Activated naive CD8-positive, alpha-beta T cell treated with anti-CD3 and anti-CD28 coated beads, Interleukin-2, amount 10 ng/mL, durations not matched to agents 7 days and 5 days (primary cell): ENCODE measurements around the gene TPH2. TPM values are rescaled to one million over a fixed set of nuclear protein-coding genes. Genes with fewer than 3 reads are reported as not detected.

ENCODE experiments used
- ATAC-seq: fragments of 150-1000 bp; cut with Tn5 transposase; one replicate; pipeline ENCODE4 v1.10.0; 2021; ENCODE audit warnings: low read depth, moderate library complexity
- POLR2A ChIA-PET: fragments of 350-600 bp; sonication (Branson Sonifier 250); formaldehyde crosslinking; loops from one replicate; lab custom pipeline; 2021; ENCODE audit warnings: antibody characterized with exemption; lab: Charles Lee
- DNase-seq: peaks from one replicate; pipeline ENCODE4 v3.0.0; 2021
- H3K27ac Mint-ChIP-seq: one replicate; pipeline ENCODE4 v1.8.0; 2022; ENCODE audit warnings: mild to moderate bottlenecking, mixed read lengths
- H3K27me3 Mint-ChIP-seq: one replicate; pipeline ENCODE4 v1.8.0; 2022; ENCODE audit warnings: mild to moderate bottlenecking, moderate library complexity, mixed read lengths
- H3K36me3 Mint-ChIP-seq: one replicate; pipeline ENCODE4 v1.8.0; 2021; ENCODE audit warnings: mild to moderate bottlenecking, mixed read lengths
- H3K4me1 Mint-ChIP-seq: one replicate; pipeline ENCODE4 v1.8.0; 2021; ENCODE audit warnings: mixed read lengths
- H3K4me3 Mint-ChIP-seq: one replicate; pipeline ENCODE4 v1.8.0; 2022; ENCODE audit warnings: mild to moderate bottlenecking, moderate library complexity, mixed read lengths
- H3K9me3 Mint-ChIP-seq: one replicate; pipeline ENCODE4 v1.8.0; 2021; ENCODE audit warnings: mixed read lengths
- total RNA-seq, 2 experiments: library from RNA; stranded (reverse); gene quantifications; one replicate each; pipeline ENCODE4 v1.2.3, GENCODE V29; 2021

TPH2 gene
- total RNA-seq, 2 experiments from 2014 or later: not detected

- Mint-ChIP-seq H3K27me3 (peaks cover 9% of the 10 kb centered on the region), H3K4me3 (no peak overlapping the region), H3K27ac (no peak overlapping the region), H3K36me3 (no peaks in the 10 kb centered on the region), H3K4me1 (no peaks in the 10 kb centered on the region), H3K9me3 (no peaks in the 10 kb centered on the region)
- ATAC-seq (no peak), DNase-seq (no peak)
- POLR2A ChIA-PET: no interaction called here
Measured at GRCh38 chr12:72025524-72025923, 86.9 kb downstream of the TPH2 start.

DNA sequence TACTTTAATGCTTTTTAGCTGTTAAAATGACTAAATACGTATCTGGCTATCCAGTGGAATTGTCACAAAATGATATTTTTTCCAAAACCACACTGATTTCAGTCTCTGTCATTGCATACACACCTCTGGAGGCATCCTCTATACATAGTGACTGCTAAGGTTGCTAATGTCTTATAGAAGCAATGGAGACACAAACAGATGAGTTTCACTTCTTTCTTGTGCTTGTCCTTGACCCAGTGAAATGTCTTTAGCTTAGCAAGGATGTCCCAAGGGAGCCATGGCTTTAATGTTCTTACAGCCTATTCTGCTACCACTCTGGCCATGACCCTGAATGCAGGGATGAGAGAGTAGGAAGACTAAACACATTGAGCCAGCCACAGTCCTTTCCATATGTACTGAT lies 90.3 kb downstream of the TPH2 start:
- Mint-ChIP-seq H3K36me3 (no peaks in the 10 kb centered on the region), H3K4me1 (no peaks in the 10 kb centered on the region), H3K27ac (no peak overlapping the region), H3K9me3 (no peaks in the 10 kb centered on the region), H3K4me3 (no peak overlapping the region), H3K27me3 (peaks cover 2% of the 10 kb centered on the region)
- no peak for ATAC-seq
- no peak for DNase-seq
- POLR2A ChIA-PET: no interaction called here

GRCh38 chr12:72030277-72030676 lies 91.6 kb downstream of the TPH2 start:
- Mint-ChIP-seq H3K9me3 (no peaks in the 10 kb centered on the region), H3K4me3 (no peak overlapping the region), H3K27ac (no peak overlapping the region), H3K36me3 (no peaks in the 10 kb centered on the region), H3K27me3 (peaks cover 2% of the 10 kb centered on the region), H3K4me1 (no peaks in the 10 kb centered on the region)
- no peak for ATAC-seq
- POLR2A ChIA-PET: no interaction called here
- no peak for DNase-seq

GRCh38 chr12:72031066-72031465 lies 92.4 kb downstream of the TPH2 start:
- Mint-ChIP-seq H3K9me3 (no peaks in the 10 kb centered on the region), H3K36me3 (no peaks in the 10 kb centered on the region), H3K4me1 (no peaks in the 10 kb centered on the region), H3K4me3 (no peak overlapping the region), H3K27ac (no peak overlapping the region), H3K27me3 (peaks cover 6% of the 10 kb centered on the region)
- POLR2A ChIA-PET: no interaction called here
- ATAC-seq (no peak), DNase-seq (no peak)

DNA sequence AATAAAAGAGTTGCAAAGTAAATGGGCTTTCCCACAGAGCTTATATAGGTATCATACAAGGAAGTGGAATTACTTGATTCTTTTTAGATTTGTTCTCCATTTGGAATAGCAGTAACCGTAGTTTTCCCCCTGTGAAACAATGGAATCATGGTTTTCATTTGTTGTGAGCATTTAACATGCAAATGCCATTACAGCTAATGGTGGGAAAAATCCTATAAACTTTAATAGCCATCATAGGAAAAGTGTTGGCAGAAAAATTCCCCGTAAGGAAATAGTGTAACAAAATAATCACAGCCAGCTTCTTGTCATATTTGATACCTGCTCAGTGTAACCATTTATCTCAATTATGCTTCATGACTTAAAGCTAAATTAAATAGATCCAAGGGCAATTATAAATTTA lies 95.3 kb downstream of the TPH2 start:
- H3K4me1 Mint-ChIP-seq: no peaks in the 10 kb centered on the region
- peaks cover 5% of the 10 kb centered on the region for H3K27me3 Mint-ChIP-seq
- H3K9me3 Mint-ChIP-seq: no peaks in the 10 kb centered on the region
- ATAC-seq (no peak), DNase-seq (no peak)
- no peak overlapping the region for H3K4me3 Mint-ChIP-seq
- H3K27ac Mint-ChIP-seq: no peak overlapping the region
- POLR2A ChIA-PET: no interaction called here
- H3K36me3 Mint-ChIP-seq: no peaks in the 10 kb centered on the region

GRCh38 chr12:72035625-72036024 lies 97.0 kb downstream of the TPH2 start:
- POLR2A ChIA-PET: no interaction called here
- H3K4me3 Mint-ChIP-seq: no peak overlapping the region
- no peak overlapping the region for H3K27ac Mint-ChIP-seq
- no peak for ATAC-seq
- no peaks in the 10 kb centered on the region for H3K4me1 Mint-ChIP-seq
- H3K9me3 Mint-ChIP-seq: no peaks in the 10 kb centered on the region
- H3K36me3 Mint-ChIP-seq: no peaks in the 10 kb centered on the region
- H3K27me3 Mint-ChIP-seq: peaks cover 4% of the 10 kb centered on the region
- DNase-seq: no peak

DNA sequence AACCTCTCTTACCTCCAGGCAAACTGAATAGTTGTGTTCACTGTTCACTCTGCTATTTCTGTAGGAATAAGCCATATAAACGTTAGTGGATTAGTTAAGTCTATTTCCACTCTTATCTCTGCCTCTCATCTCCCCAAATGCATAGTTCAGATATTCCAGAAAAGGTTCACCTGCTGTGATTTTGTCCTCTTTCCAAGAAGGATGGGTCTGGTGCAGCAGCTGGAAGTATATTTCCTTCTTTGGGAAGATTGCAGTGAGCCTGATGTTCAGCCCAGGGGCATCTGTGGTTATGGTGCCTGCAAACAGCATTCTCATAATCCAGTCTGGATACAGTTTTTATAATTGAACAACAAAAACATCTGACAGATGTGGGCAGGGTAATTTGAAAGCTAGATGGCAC lies 97.7 kb downstream of the TPH2 start:
- H3K36me3 Mint-ChIP-seq: no peaks in the 10 kb centered on the region
- no peak overlapping the region for H3K27ac Mint-ChIP-seq
- H3K9me3 Mint-ChIP-seq: no peaks in the 10 kb centered on the region
- POLR2A ChIA-PET: no interaction called here
- peaks cover 4% of the 10 kb centered on the region for H3K27me3 Mint-ChIP-seq
- DNase-seq: no peak
- no peak overlapping the region for H3K4me3 Mint-ChIP-seq
- no peaks in the 10 kb centered on the region for H3K4me1 Mint-ChIP-seq
- no peak for ATAC-seq

GRCh38 chr12:72037006-72037795 lies 98.6 kb downstream of the TPH2 start:
- Mint-ChIP-seq H3K36me3 (no peaks in the 10 kb centered on the region), H3K27me3 (peaks cover 4% of the 10 kb centered on the region), H3K9me3 (no peaks in the 10 kb centered on the region), H3K27ac (no peak overlapping the region), H3K4me1 (no peaks in the 10 kb centered on the region), H3K4me3 (no peak overlapping the region)
- no peak for ATAC-seq
- DNase-seq: no peak
- POLR2A ChIA-PET: no interaction called here

DNA sequence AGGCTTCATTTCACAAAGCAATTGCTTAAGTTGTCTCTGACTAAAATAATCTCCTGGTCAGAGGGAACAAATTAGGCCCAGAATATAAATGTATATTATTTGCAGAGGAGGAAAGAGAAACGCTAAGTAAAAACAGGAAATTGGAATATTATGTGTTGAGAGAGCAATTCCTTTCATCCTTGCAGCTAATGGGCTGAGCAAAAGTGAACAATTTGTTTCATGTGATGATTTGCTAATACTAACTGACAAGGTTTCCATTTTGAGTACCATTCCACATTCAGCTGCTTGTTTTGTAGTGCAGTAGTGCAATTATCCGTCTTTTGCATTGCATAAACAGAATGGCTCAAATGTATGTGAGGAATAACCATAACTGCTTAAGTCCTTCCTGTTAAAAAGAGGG lies 103.2 kb downstream of the TPH2 start:
- DNase-seq (no peak), ATAC-seq (no peak)
- no peaks in the 10 kb centered on the region for H3K36me3 Mint-ChIP-seq
- H3K4me1 Mint-ChIP-seq: no peaks in the 10 kb centered on the region
- no peak overlapping the region for H3K4me3 Mint-ChIP-seq
- POLR2A ChIA-PET: no interaction called here
- H3K9me3 Mint-ChIP-seq: no peaks in the 10 kb centered on the region
- H3K27ac Mint-ChIP-seq: no peak overlapping the region
- H3K27me3 Mint-ChIP-seq: peaks cover 3% of the 10 kb centered on the region

GRCh38 chr12:72053604-72054003 lies 115.0 kb downstream of the TPH2 start:
- POLR2A ChIA-PET: no interaction called here
- H3K27me3 Mint-ChIP-seq: no peaks in the 10 kb centered on the region
- no peaks in the 10 kb centered on the region for H3K9me3 Mint-ChIP-seq
- H3K27ac Mint-ChIP-seq: no peak overlapping the region
- H3K4me3 Mint-ChIP-seq: no peak overlapping the region
- no peak for ATAC-seq
- H3K36me3 Mint-ChIP-seq: no peaks in the 10 kb centered on the region
- DNase-seq: no peak
- no peaks in the 10 kb centered on the region for H3K4me1 Mint-ChIP-seq

GRCh38 chr12:72054511-72054910 lies 115.9 kb downstream of the TPH2 start:
- Mint-ChIP-seq H3K36me3 (no peaks in the 10 kb centered on the region), H3K4me1 (no peaks in the 10 kb centered on the region), H3K4me3 (no peak overlapping the region), H3K27ac (no peak overlapping the region), H3K27me3 (no peaks in the 10 kb centered on the region), H3K9me3 (no peaks in the 10 kb centered on the region)
- DNase-seq (no peak), ATAC-seq (no peak)
- POLR2A ChIA-PET: no interaction called here

DNA sequence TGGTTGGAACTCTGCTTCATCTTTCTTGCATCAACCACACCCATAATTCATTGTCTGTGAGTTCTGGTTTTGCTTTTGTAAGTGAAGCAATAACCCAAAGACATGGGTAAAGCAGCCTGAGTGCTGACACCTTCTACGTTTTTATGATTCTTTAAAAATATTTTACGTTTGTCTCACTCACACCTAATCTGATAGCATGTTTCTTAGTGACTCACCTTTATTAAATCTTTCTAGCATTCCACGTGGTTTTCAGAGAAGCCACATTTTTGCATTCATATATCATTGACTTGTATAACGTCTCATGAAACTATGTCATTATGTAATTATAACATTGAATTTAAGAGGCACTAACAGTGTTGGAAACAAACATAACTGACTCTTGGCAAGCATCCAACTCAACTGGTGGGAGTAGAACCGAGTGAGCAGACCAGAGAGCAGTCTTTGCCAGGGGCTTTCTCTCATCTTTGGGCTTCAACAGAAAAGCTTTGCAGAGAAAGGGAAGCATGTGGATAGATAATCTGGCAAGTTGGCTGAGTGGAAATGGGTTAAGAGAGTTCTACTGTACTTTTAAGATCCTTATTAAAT lies 118.8 kb downstream of the TPH2 start:
- DNase-seq (no peak), ATAC-seq (no peak)
- Mint-ChIP-seq H3K9me3 (no peaks in the 10 kb centered on the region), H3K36me3 (no peaks in the 10 kb centered on the region), H3K27me3 (no peaks in the 10 kb centered on the region), H3K27ac (no peak overlapping the region), H3K4me1 (no peaks in the 10 kb centered on the region), H3K4me3 (no peak overlapping the region)
- POLR2A ChIA-PET: no interaction called here

DNA sequence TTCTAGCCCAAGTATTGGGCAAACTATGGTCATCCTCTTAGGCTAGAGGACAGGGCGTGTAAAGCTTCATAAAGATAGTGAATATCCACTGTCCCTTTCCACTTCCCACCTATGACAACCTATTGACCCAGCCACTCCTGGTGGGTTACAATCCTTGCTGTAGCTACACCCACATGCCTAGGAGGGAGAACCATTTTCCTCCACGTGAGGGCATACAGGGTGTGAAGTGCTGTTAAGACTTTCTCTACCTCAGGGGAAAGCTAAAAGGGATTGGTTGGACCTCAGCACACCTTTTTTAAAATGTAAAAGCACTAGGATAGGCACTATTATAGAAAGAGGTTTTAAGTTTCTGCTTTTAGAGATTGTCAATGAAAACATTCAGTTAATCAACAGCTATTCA lies 124.4 kb downstream of the TPH2 start:
- Mint-ChIP-seq H3K27me3 (peaks cover 2% of the 10 kb centered on the region), H3K4me1 (no peaks in the 10 kb centered on the region), H3K27ac (no peak overlapping the region), H3K9me3 (no peaks in the 10 kb centered on the region), H3K4me3 (no peak overlapping the region), H3K36me3 (no peaks in the 10 kb centered on the region)
- DNase-seq (no peak), ATAC-seq (no peak)
- POLR2A ChIA-PET: interaction anchor here (0.6 kb wide), 1 partner anchor 23 kb away, joined by 4 read pairs; no protein-coding TSS in a partner anchor

GRCh38 chr12:72071030-72071429 lies 132.4 kb downstream of the TPH2 start:
- no peak for DNase-seq
- H3K36me3 Mint-ChIP-seq: no peaks in the 10 kb centered on the region
- no peaks in the 10 kb centered on the region for H3K4me1 Mint-ChIP-seq
- H3K4me3 Mint-ChIP-seq: no peak overlapping the region
- no peaks in the 10 kb centered on the region for H3K27me3 Mint-ChIP-seq
- H3K27ac Mint-ChIP-seq: no peak overlapping the region
- POLR2A ChIA-PET: no interaction called here
- no peak for ATAC-seq
- peaks cover 6% of the 10 kb centered on the region for H3K9me3 Mint-ChIP-seq
